Measurements from ENCODE around the gene NUDCD3. TPM values are rescaled to one million over a fixed set of nuclear protein-coding genes. Genes with fewer than 3 reads are reported as not detected.
"Not testable (repeated sequence)": the region's sequence is repeated elsewhere in the genome, so short reads cannot be mapped to it uniquely, and the experiment has no call there.

Gene NUDCD3
- polyA plus RNA-seq, 4 donors = 71.0 to 90.3 (median 87.6) TPM

- no peak for DNase-seq (ENCODE audit: low read depth in 4 of 4, low spot score in 3 of 4)
These were observed 35.3 kb downstream of the NUDCD3 start for GRCh38 chr7:44455155-44455554.

GRCh38 chr7:44454348-44454747, 36.1 kb downstream of the NUDCD3 start:
- no peak for DNase-seq (ENCODE audit: low read depth in 4 of 4, low spot score in 3 of 4)

GRCh38 chr7:44451123-44451522, 39.3 kb downstream of the NUDCD3 start:
- DNase-seq (ENCODE audit: low read depth in 4 of 4, low spot score in 3 of 4) = no peak

- DNase-seq (ENCODE audit: low read depth in 4 of 4, low spot score in 3 of 4) = no peak
These were observed 40.9 kb downstream of the NUDCD3 start for GRCh38 chr7:44449584-44449928.

GRCh38 chr7:44448922-44449583, 41.4 kb downstream of the NUDCD3 start:
- DNase-seq (ENCODE audit: low read depth in 4 of 4, low spot score in 3 of 4) = no peak

- DNase-seq (ENCODE audit: low read depth in 4 of 4, low spot score in 3 of 4) = no peak
These were observed 42.5 kb downstream of the NUDCD3 start for GRCh38 chr7:44447874-44448425.

GRCh38 chr7:44445986-44446671, 44.3 kb downstream of the NUDCD3 start:
- DNase-seq (ENCODE audit: low read depth in 4 of 4, low spot score in 3 of 4) = no peak

GRCh38 chr7:44441079-44441478, 49.4 kb downstream of the NUDCD3 start:
- no peak for DNase-seq (ENCODE audit: low read depth in 4 of 4, low spot score in 3 of 4)

- DNase-seq (ENCODE audit: low read depth in 4 of 4, low spot score in 3 of 4) = no peak
These were observed 49.8 kb downstream of the NUDCD3 start for GRCh38 chr7:44440577-44441078.

- no peak for DNase-seq (ENCODE audit: low read depth in 4 of 4, low spot score in 3 of 4)
These were observed 50.5 kb downstream of the NUDCD3 start for GRCh38 chr7:44439926-44440325.

- DNase-seq (ENCODE audit: low read depth in 4 of 4, low spot score in 3 of 4) = no peak
These were observed 51.6 kb downstream of the NUDCD3 start for GRCh38 chr7:44438816-44439215.

GRCh38 chr7:44434201-44434600, 56.3 kb downstream of the NUDCD3 start:
- no peak for DNase-seq (ENCODE audit: low read depth in 4 of 4, low spot score in 3 of 4)

- DNase-seq (ENCODE audit: low read depth in 4 of 4, low spot score in 3 of 4) = no peak
These were observed 57.0 kb downstream of the NUDCD3 start for GRCh38 chr7:44433255-44434022.

GRCh38 chr7:44432381-44432977, 58.0 kb downstream of the NUDCD3 start:
- no peak for DNase-seq (ENCODE audit: low read depth in 4 of 4, low spot score in 3 of 4)

- DNase-seq (ENCODE audit: low read depth in 4 of 4, low spot score in 3 of 4) = no peak
These were observed 59.3 kb downstream of the NUDCD3 start for GRCh38 chr7:44431091-44431608.

- DNase-seq (ENCODE audit: low read depth in 4 of 4, low spot score in 3 of 4) = no peak
These were observed 60.4 kb downstream of the NUDCD3 start for GRCh38 chr7:44430054-44430453.

GRCh38 chr7:44424762-44425161, 65.7 kb downstream of the NUDCD3 start:
- DNase-seq (ENCODE audit: low read depth in 4 of 4, low spot score in 3 of 4) = not testable (repeated sequence)

GRCh38 chr7:44416941-44417340, 73.5 kb downstream of the NUDCD3 start:
- no peak for DNase-seq (ENCODE audit: low read depth in 4 of 4, low spot score in 3 of 4)

- no peak for DNase-seq (ENCODE audit: low read depth in 4 of 4, low spot score in 3 of 4)
These were observed 74.9 kb downstream of the NUDCD3 start for GRCh38 chr7:44415510-44415909.

- no peak for DNase-seq (ENCODE audit: low read depth in 4 of 4, low spot score in 3 of 4)
These were observed 75.4 kb downstream of the NUDCD3 start for GRCh38 chr7:44415047-44415446.

GRCh38 chr7:44411306-44411705, 79.2 kb downstream of the NUDCD3 start:
- no peak for DNase-seq (ENCODE audit: low read depth in 4 of 4, low spot score in 3 of 4)

All from left renal pelvis (tissue), 4 donors.